Adrenal gland (tissue), 12 donors: Measurements from ENCODE around the gene CBX7. TPM values are rescaled to one million over a fixed set of nuclear protein-coding genes. Genes with fewer than 3 reads are reported as not detected.

Experiments
- DNase-seq, 7 donors: peaks; one replicate each; pipeline ENCODE4 v3.0.0-alpha.2; 2019 to 2020
- H3K27ac ChIP-seq, 5 donors: fragments of 200-600 bp; sonication (generic) in 4 of 5; 1 replicate in 3 of 5; 2 replicates in 2 of 5; pipeline versions ENCODE4 v1.5.1 to v1.8.0; 2016 to 2020; ENCODE audit warnings: mild to moderate bottlenecking in 1 of 5
- H3K27me3 ChIP-seq: fragments of 200-600 bp; 2 replicates; pipeline ENCODE4 v1.8.0; 2021
- H3K36me3 ChIP-seq, 2 donors: fragments of 200-600 bp; replicated peaks in 1 of 2; 1 replicate in 1 of 2; 2 replicates in 1 of 2; pipeline versions ENCODE4 v1.5.1 to v1.8.0; 2018 to 2022
- H3K4me1 ChIP-seq, 2 donors: fragments of 200-600 bp; replicated peaks in 1 of 2; 1 replicate in 1 of 2; 2 replicates in 1 of 2; pipeline versions ENCODE4 v1.5.1 to v1.8.0; 2018 to 2021
- H3K4me3 ChIP-seq, 4 donors: fragments of 200-600 bp; sonication (generic) in 3 of 4; one replicate each; pipeline ENCODE4 v1.5.1; 2016 to 2018
- H3K9me3 ChIP-seq, 3 donors: fragments of 200-600 bp; sonication (generic) in 1 of 3; replicated peaks in 1 of 3; 1 replicate in 2 of 3; 2 replicates in 1 of 3; pipeline versions ENCODE4 v1.5.1 to v1.8.0; 2016 to 2021
- POLR2A ChIP-seq, 2 donors: fragments of 450-650 bp; IDR thresholded peaks; one replicate each; pipeline ENCODE4 v1.6.1; 2017; ENCODE audit warnings: antibody characterized with exemption in 2 of 2, mild to moderate bottlenecking in 2 of 2, moderate library complexity in 1 of 2
- WGBS, 4 donors: extraction: QIAGEN DNeasy Blood & Tissue Kit in 2 of 4; methylation state at CpG; one replicate each; pipeline versions ENCODE4 v1.1.5 to v1.1.7; 2013 to 2017; 5-methylcytosine and 5-hydroxymethylcytosine counted together
- intact Hi-C, 2 donors: fragments of 100-400 bp; cut with DNase I; formaldehyde crosslinking; loops; one replicate each; pipeline versions ENCODE4 v1.14.1 to v1.15.0; 2022 to 2023
- polyA plus RNA-seq, 3 donors: library from polyadenylated mRNA; stranded (reverse); fragments of 200-250 nt in 2 of 3; fragments of 350-450 nt in 1 of 3; fragmentation: Illumina TruSeq in 1 of 3; extraction: RNeasy Lipid Tissue Mini Kit (QIAGEN cat#74804) in 1 of 3; gene quantifications; one replicate each; pipeline ENCODE4 v1.2.3, GENCODE V29; 2013 to 2014
- total RNA-seq, 9 donors: library from RNA; depleted of rRNA in 4 of 9; stranded (reverse); fragments of >200 nt in 4 of 9; fragments of 120-200 nt in 1 of 9; fragmentation: NEBNext Ultra II Directional in 1 of 9; extraction: Animal tissue kit (Norgen Biotek cat#: 25700) in 1 of 9; gene quantifications; one replicate each; pipeline versions ENCODE4 v1.1.0 to v1.2.4, GENCODE V29; 2013 to 2023
- TF ChIP-seq, protein P1 (sequence below), 6 experiments: fragments of 450-650 bp in 4 of 6; fragments of 200-600 bp in 2 of 6; sonication (generic) in 1 of 6; IDR thresholded peaks; 1 replicate in 5 of 6; 2 replicates in 1 of 6; pipeline versions ENCODE4 v1.5.1 to v1.8.0; 2016 to 2021; ENCODE audit warnings: antibody characterized with exemption in 6 of 6, mild to moderate bottlenecking in 2 of 6, moderate library complexity in 1 of 6
- donor health status: healthy with polysubstance abuse.
- donor health status: Bipolar disorder and iron deficiency.
- donor health status: DM: yes; HTN: yes; CAD: no.
- donor health status: DM: no; HTN: no; CAD: no.
- donor health status: DM: no; HTN: no; CAD: no.
- donor health status: DM: yes; HTN: yes; CAD: no.

The CBX7 gene
- total and polyA plus RNA-seq, 12 donors = 2.7 to 89.2 (median 51.5) TPM

DNA sequence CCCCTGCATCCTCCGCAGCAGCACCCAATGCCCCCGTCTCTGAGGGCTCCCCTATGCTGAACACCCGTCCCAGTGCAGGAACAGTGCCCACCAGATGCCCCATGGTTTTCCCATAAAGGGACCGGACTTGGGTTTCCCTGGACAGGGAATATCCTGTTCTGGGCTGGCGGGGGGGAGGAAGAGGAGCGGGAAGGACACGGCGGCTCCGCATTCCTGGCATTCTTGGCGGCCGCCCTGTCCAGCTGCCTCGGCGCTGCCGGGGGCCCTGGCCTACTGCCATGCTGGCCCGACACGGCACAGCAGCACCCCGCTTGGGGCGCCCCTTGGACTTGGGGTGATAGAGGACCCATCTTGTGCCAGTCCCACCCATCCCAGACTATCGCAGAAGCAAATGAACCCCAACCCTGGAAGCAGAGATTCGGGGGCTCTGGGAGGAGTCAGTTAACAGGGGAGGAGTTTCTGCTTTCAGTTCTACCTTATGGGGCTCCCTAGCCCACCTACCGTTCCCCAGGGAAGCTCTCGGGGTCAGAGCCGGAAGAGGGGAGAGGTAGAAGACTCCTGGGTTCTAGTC, 23.7 kb upstream of the CBX7 start:
- H3K9me3 ChIP-seq = no peaks in the 10 kb centered on the region
- peak overlapping the region in 1 of 4 donors; percentile 4 for H3K4me3 ChIP-seq
- WGBS, 4 donors = 42 to 54% (median 51%) methylated on average over 3 to 23 of the region's 23 CpGs
- H3K4me1 ChIP-seq = peaks cover 34 to 54% of the 10 kb centered on the region in 2 donors
- intact Hi-C loops = loop anchor here (5.0 to 10.0 kb wide), 3 partner anchors 121 to 349 kb away; partner anchors contain the start of gene ATF4 (in 1 of the 2)
- peak overlapping the region; percentile 9 to 89 (median 66) for H3K27ac ChIP-seq
- DNase-seq = peak; percentile 50 to 92 (median 81)
- H3K36me3 ChIP-seq = no peaks in the 10 kb centered on the region
- no peaks in the 10 kb centered on the region for H3K27me3 ChIP-seq
- no peak for TF ChIP-seq POLR2A (IDR thresholded peaks at IDR 0.05)

DNA sequence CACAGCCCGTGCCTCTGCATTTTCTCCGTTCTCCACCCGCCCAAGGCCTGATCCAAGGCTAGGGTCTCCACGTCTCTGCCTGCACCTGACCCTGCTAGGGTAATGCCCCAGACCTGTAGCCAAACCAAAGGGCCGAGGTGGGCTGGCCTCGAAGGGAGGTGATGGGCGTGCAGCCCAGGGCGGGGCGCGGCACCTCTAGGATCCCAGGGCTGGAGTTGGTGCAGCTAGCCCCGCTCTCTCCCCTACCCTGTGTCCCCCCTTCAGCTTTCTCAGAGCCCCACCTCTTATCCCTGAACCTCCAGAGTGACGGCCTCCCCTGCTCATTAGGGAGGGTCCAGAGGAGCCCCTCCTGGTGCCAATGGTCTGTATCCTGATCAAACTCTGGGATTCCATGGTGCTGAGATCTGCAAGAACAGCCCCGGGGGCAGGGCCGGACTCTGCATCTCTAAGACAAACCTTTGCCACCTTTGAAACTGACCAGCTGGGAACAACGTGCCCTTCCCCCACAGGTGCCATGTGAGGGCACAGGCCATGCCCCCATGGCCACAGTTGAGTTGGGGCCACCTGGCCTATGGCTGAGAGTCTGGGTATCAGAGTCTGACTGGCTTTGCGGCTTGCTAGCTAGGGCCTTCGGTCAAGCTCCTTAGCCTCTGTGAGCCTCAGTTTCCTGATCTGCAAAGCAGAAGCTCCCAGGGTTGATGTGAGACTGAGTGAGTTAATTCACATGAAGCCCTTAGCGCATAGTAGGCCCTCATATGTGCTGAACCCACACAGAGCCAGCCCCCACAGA, 23.1 kb upstream of the CBX7 start:
- no peaks in the 10 kb centered on the region for H3K36me3 ChIP-seq
- H3K4me1 ChIP-seq = peaks cover 34 to 58% of the 10 kb centered on the region in 2 donors
- DNase-seq = peak in 3 of 7 donors; percentile 25 to 57 (median 39)
- intact Hi-C loops = loop anchor here (2.0 to 10.0 kb wide), 4 partner anchors 122 to 349 kb away; partner anchors contain the start of gene ATF4 (in 1 of the 2)
- no peak for TF ChIP-seq POLR2A (IDR thresholded peaks at IDR 0.05)
- TF ChIP-seq, protein P1, sequence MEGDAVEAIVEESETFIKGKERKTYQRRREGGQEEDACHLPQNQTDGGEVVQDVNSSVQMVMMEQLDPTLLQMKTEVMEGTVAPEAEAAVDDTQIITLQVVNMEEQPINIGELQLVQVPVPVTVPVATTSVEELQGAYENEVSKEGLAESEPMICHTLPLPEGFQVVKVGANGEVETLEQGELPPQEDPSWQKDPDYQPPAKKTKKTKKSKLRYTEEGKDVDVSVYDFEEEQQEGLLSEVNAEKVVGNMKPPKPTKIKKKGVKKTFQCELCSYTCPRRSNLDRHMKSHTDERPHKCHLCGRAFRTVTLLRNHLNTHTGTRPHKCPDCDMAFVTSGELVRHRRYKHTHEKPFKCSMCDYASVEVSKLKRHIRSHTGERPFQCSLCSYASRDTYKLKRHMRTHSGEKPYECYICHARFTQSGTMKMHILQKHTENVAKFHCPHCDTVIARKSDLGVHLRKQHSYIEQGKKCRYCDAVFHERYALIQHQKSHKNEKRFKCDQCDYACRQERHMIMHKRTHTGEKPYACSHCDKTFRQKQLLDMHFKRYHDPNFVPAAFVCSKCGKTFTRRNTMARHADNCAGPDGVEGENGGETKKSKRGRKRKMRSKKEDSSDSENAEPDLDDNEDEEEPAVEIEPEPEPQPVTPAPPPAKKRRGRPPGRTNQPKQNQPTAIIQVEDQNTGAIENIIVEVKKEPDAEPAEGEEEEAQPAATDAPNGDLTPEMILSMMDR (IDR thresholded peaks at IDR 0.05) = no peak
- H3K9me3 ChIP-seq = no peaks in the 10 kb centered on the region
- H3K27me3 ChIP-seq = no peaks in the 10 kb centered on the region
- peak overlapping the region in 1 of 4 donors; percentile 4 for H3K4me3 ChIP-seq
- WGBS, 4 donors = 44 to 80% (median 73%) methylated on average over 3 to 18 of the region's 18 CpGs
- H3K27ac ChIP-seq = peak overlapping the region; percentile 9 to 89 (median 66)

DNA sequence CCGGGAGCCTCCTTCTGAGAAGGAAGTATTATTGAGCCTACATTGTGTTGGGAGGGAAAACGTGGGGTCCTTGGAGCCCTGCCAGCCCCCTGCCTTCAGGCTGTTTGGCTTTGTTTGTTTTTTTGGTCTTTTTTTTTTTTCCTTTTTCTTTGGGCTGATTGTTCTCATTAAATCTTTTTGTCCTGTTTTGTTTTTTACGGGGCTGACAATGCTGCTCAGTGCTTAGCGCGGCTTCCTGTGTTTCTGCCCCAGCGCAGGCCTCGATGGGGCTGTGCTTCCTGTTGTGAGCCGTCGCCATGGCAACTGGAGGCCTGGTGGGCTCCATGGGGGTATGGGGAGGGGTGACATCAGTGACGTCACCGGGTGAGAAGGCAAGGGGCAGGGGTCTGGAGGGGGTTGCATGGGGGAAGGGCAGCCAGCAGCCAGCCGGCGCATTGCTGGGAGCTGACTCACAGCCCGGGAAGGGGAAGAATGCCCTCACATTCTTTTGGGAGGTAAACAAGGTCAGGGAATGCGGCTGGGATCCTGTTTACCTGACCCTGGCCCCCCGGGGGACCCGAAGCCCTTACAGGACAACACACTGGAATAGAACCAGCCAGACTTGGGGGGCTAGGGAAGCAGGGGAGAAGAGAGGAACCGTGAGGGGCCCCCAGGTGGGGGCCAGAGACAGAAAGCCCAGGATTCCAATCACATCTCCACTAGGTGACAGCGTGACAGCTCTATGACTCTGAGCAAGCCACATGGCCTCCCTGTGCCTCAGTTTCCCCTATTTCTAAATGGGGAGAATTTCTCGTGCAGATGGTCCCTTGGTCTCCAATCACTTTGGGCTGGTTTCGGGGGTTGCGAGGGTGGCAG, 22.2 kb upstream of the CBX7 start:
- WGBS, 4 donors = 15 to 23% (median 20%) methylated on average over 15 to 22 of the region's 22 CpGs
- intact Hi-C loops = loop anchor here (2.0 to 10.0 kb wide), 4 partner anchors 123 to 350 kb away; partner anchors contain the start of gene ATF4 (in 1 of the 2)
- Histone ChIP-seq H3K9me3 (no peaks in the 10 kb centered on the region), H3K36me3 (no peaks in the 10 kb centered on the region), H3K4me3 (no peak overlapping the region), H3K27ac (peak overlapping the region; percentile 9 to 89 (median 66)), H3K27me3 (no peaks in the 10 kb centered on the region), H3K4me1 (peaks cover 32 to 55% of the 10 kb centered on the region in 2 donors)
- DNase-seq = peak; percentile 74 to 92 (median 82)
- TF ChIP-seq, protein P1 (IDR thresholded peaks at IDR 0.05) = no peak
- no peak for TF ChIP-seq POLR2A (IDR thresholded peaks at IDR 0.05)

DNA sequence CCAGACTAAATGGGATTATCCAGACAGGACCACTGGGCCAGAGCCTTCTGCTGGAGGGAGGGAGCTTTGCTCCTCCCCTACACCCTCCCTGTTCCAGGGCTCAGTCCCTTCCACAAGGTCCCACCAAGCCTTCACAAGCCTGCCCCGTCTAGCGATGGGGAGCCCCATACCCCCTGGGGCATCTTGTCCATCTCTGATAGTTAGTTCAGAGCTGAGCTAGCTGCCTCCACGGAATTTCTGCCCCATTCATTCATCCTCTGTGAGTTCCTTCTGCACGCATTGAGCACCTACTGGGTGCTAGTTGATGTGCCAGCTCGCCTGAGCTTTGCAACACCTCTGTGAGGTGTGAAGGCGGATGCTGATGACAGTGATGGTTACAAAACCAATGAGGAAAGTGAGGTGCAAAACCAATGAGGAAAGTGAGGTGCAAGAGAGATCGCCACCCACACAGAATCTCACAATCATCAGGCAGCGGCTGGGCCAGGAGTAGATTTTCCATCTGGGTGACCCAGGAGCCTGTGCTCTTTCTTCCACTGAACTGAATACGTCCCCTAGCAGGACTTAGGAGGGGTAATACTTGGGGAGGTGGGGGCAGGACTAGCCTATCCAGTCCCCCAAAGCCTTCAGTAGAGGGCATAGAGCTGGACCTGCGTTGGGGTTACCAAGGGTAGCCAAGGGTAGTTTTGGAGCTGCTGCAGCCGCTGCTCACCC, 21.5 kb upstream of the CBX7 start:
- no peak for TF ChIP-seq POLR2A (IDR thresholded peaks at IDR 0.05)
- TF ChIP-seq, protein P1 (IDR thresholded peaks at IDR 0.05) = no peak
- peak overlapping the region in 4 of 5 donors; percentile 37 to 89 (median 74) for H3K27ac ChIP-seq
- H3K4me1 ChIP-seq = peaks cover 27 to 48% of the 10 kb centered on the region in 2 donors
- no peak overlapping the region for H3K4me3 ChIP-seq
- no peaks in the 10 kb centered on the region for H3K9me3 ChIP-seq
- DNase-seq = peak in 1 of 7 donors; percentile 56
- WGBS, 4 donors = 70 to 79% (median 77%) methylated on average over 11 of the region's 11 CpGs
- no peaks in the 10 kb centered on the region for H3K36me3 ChIP-seq
- intact Hi-C loops = loop anchor here (2.0 to 10.0 kb wide), 3 partner anchors 143 to 351 kb away; partner anchors contain the start of gene ATF4 (in 1 of the 2)
- H3K27me3 ChIP-seq = no peaks in the 10 kb centered on the region
